Measurements from ENCODE around the gene PER2. TPM values are rescaled to one million over a fixed set of nuclear protein-coding genes. Genes with fewer than 3 reads are reported as not detected.

The PER2 gene
- total RNA-seq, 2 experiments from 2014 or later = 8.4 to 18.6 TPM

DNA sequence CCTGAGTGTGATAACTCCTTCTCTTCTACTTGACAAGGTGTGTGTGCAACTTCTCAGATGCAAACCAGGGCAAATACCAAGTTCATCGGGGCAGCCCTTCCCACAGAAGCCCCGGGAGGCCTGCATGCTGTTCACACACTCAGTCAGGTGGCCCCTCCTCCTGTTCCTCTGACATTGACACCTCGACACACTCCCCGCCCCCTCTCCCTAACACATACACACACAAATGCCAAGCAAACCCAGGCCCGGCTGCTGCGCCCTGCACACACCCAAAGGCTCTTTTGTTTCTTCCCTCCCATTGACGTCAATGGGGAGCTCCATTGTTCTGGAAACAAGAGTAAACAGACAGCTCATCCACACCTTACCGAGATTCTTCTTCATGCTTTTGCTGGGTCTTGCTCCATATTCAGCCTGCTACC lies 1.7 kb upstream of the PER2 start:
- peak; percentile 45 for DNase-seq (ENCODE audit: low spot score)
- peaks cover 24% of the 10 kb centered on the region for H3K4me1 ChIP-seq (ENCODE audit: insufficient read depth, low read length, poor library complexity, severe bottlenecking)
- no peaks in the 10 kb centered on the region for H3K9me3 ChIP-seq (ENCODE audit: low read length)
- peak overlapping the region; percentile 76 for H3K4me3 ChIP-seq (ENCODE audit: low read depth, low read length, poor library complexity, severe bottlenecking)
- H3K27ac ChIP-seq (ENCODE audit: low read depth, low read length, poor library complexity, severe bottlenecking) = no peak overlapping the region
- ChIA-PET POLR2A (interaction anchor here (0.6 to 1.2 kb wide), 4 partner anchors 12 to 181 kb away, joined by 3 to 5 read pairs (median 4); no protein-coding TSS in a partner anchor), CTCF (ENCODE audit: unreplicated experiment) (no interaction called here)
- peaks cover 7% of the 10 kb centered on the region; the same call in 1 of the 2 replicates for H3K36me3 ChIP-seq (ENCODE audit: insufficient read depth, low read length)
- BruUV-seq (replicated peaks) = no TSS peak
- peaks cover 27% of the 10 kb centered on the region for H3K79me2 ChIP-seq (ENCODE audit: insufficient read depth, low read depth, low read length)
- H3K4me2 ChIP-seq (ENCODE audit: low read length) = peak overlapping the region; percentile 97
- H4K20me1 ChIP-seq (ENCODE audit: insufficient read depth, low read length) = peaks cover 11% of the 10 kb centered on the region
- H2AFZ ChIP-seq (ENCODE audit: low read length) = peak overlapping the region; percentile 96
- H3K9me2 ChIP-seq (ENCODE audit: insufficient read depth, low read length) = no peaks in the 10 kb centered on the region
- intact Hi-C loops (cut with micrococcal nuclease; ENCODE audit: unreplicated experiment) = no loop called here
- TF ChIP-seq EZH2phosphoT487 (IDR thresholded peaks at IDR 0.05; ENCODE audit: borderline replicate concordance, low read depth, low read length) = no peak
- TF ChIP-seq, protein P1, sequence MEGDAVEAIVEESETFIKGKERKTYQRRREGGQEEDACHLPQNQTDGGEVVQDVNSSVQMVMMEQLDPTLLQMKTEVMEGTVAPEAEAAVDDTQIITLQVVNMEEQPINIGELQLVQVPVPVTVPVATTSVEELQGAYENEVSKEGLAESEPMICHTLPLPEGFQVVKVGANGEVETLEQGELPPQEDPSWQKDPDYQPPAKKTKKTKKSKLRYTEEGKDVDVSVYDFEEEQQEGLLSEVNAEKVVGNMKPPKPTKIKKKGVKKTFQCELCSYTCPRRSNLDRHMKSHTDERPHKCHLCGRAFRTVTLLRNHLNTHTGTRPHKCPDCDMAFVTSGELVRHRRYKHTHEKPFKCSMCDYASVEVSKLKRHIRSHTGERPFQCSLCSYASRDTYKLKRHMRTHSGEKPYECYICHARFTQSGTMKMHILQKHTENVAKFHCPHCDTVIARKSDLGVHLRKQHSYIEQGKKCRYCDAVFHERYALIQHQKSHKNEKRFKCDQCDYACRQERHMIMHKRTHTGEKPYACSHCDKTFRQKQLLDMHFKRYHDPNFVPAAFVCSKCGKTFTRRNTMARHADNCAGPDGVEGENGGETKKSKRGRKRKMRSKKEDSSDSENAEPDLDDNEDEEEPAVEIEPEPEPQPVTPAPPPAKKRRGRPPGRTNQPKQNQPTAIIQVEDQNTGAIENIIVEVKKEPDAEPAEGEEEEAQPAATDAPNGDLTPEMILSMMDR (conservative IDR thresholded peaks at IDR 0.05; ENCODE audit: low read length) = no peak

DNA sequence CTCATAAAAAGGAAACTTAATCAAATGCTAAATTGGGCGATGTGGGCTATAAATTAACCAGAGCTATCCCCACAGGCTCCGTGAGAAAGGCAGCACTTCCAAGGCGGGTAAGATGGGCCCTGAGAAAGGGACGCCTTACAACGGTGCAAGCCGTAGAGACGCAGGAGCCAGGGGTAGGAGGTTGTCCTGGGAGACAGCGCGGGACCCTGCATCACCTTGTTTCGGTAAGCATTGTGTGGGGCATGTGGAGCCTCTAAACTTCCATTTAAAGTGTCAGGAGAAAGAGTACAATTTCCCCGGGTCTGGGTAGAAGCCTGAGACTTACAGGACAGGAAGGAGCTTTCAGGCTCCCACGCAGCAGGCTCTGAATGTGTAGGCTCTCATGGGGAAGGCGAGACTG lies 1.2 kb upstream of the PER2 start:
- Histone ChIP-seq H3K4me1 (ENCODE audit: insufficient read depth, low read length, poor library complexity, severe bottlenecking) (peaks cover 24% of the 10 kb centered on the region), H3K4me3 (ENCODE audit: low read depth, low read length, poor library complexity, severe bottlenecking) (peak overlapping the region; percentile 76), H2AFZ (ENCODE audit: low read length) (peak overlapping the region; percentile 96), H3K9me2 (ENCODE audit: insufficient read depth, low read length) (no peaks in the 10 kb centered on the region), H4K20me1 (ENCODE audit: insufficient read depth, low read length) (peaks cover 11% of the 10 kb centered on the region), H3K27ac (ENCODE audit: low read depth, low read length, poor library complexity, severe bottlenecking) (peak overlapping the region; percentile 54), H3K36me3 (ENCODE audit: insufficient read depth, low read length) (peaks cover 7% of the 10 kb centered on the region; the same call in 1 of the 2 replicates), H3K9me3 (ENCODE audit: low read length) (no peaks in the 10 kb centered on the region), H3K4me2 (ENCODE audit: low read length) (peak overlapping the region; percentile 97), H3K79me2 (ENCODE audit: insufficient read depth, low read depth, low read length) (peaks cover 27% of the 10 kb centered on the region)
- DNase-seq (ENCODE audit: low spot score) = peak; percentile 32
- POLR2A ChIA-PET = interaction anchor here (0.6 to 1.2 kb wide), 4 partner anchors 17 to 619 kb away, joined by 3 to 4 read pairs (median 3); no protein-coding TSS in a partner anchor
- CTCF ChIA-PET (ENCODE audit: unreplicated experiment) = no interaction called here
- TF ChIP-seq, protein P1 (conservative IDR thresholded peaks at IDR 0.05; ENCODE audit: low read length) = no peak
- no peak for TF ChIP-seq EZH2phosphoT487 (IDR thresholded peaks at IDR 0.05; ENCODE audit: borderline replicate concordance, low read depth, low read length)
- no TSS peak for BruUV-seq (replicated peaks)
- intact Hi-C loops (cut with micrococcal nuclease; ENCODE audit: unreplicated experiment) = loop anchor here (2.0 kb wide), 3 partner anchors 31 to 137 kb away; partner anchors contain the start of genes ASB1, HES6 and TRAF3IP1
